ENCODE data around the gene BACE2. TPM values are rescaled to one million over a fixed set of nuclear protein-coding genes. Genes with fewer than 3 reads are reported as not detected.
"Not testable (repeated sequence)": the region's sequence is repeated elsewhere in the genome, so short reads cannot be mapped to it uniquely, and the experiment has no call there.

The BACE2 gene
- total RNA-seq, 2 experiments from 2014 or later: 0.79 to 2.4 TPM

GRCh38 chr21:41198647-41199046 lies 30.7 kb downstream of the BACE2 start:
- CTCF ChIA-PET; H3K36me3 Mint-ChIP-seq; DNase-seq; ATAC-seq; H3K9me3 Mint-ChIP-seq (ENCODE audit: low read depth); H3K27ac Mint-ChIP-seq; H3K4me1 Mint-ChIP-seq; H3K4me3 Mint-ChIP-seq; H3K27me3 Mint-ChIP-seq: not testable (repeated sequence)

GRCh38 chr21:41199123-41199522 lies 31.2 kb downstream of the BACE2 start:
- peaks cover 5% of the 10 kb centered on the region for H3K4me1 Mint-ChIP-seq
- H3K27ac Mint-ChIP-seq: no peak overlapping the region
- CTCF ChIA-PET: no interaction called here
- no peaks in the 10 kb centered on the region for H3K9me3 Mint-ChIP-seq (ENCODE audit: low read depth)
- ATAC-seq: no peak
- no peak overlapping the region for H3K4me3 Mint-ChIP-seq
- H3K27me3 Mint-ChIP-seq: no peaks in the 10 kb centered on the region
- no peaks in the 10 kb centered on the region for H3K36me3 Mint-ChIP-seq
- DNase-seq: no peak

GRCh38 chr21:41199588-41199987 lies 31.6 kb downstream of the BACE2 start:
- Mint-ChIP-seq H3K4me3 (no peak overlapping the region), H3K4me1 (peaks cover 5% of the 10 kb centered on the region), H3K36me3 (no peaks in the 10 kb centered on the region), H3K27ac (no peak overlapping the region), H3K27me3 (no peaks in the 10 kb centered on the region), H3K9me3 (ENCODE audit: low read depth) (no peaks in the 10 kb centered on the region)
- ATAC-seq (no peak), DNase-seq (no peak)
- CTCF ChIA-PET: no interaction called here

GRCh38 chr21:41201385-41201784 lies 33.4 kb downstream of the BACE2 start:
- peaks cover 2% of the 10 kb centered on the region for H3K27me3 Mint-ChIP-seq
- H3K9me3 Mint-ChIP-seq (ENCODE audit: low read depth): no peaks in the 10 kb centered on the region
- H3K4me3 Mint-ChIP-seq: no peak overlapping the region
- CTCF ChIA-PET: no interaction called here
- H3K27ac Mint-ChIP-seq: no peak overlapping the region
- no peak for ATAC-seq
- DNase-seq: no peak
- H3K4me1 Mint-ChIP-seq: no peaks in the 10 kb centered on the region
- H3K36me3 Mint-ChIP-seq: no peaks in the 10 kb centered on the region

- DNase-seq (no peak), ATAC-seq (no peak)
- H3K27me3 Mint-ChIP-seq: peaks cover 4% of the 10 kb centered on the region
- CTCF ChIA-PET: no interaction called here
- no peak overlapping the region for H3K27ac Mint-ChIP-seq
- no peak overlapping the region for H3K4me3 Mint-ChIP-seq
- H3K9me3 Mint-ChIP-seq (ENCODE audit: low read depth): no peaks in the 10 kb centered on the region
- H3K4me1 Mint-ChIP-seq: no peaks in the 10 kb centered on the region
- no peaks in the 10 kb centered on the region for H3K36me3 Mint-ChIP-seq
Observed at GRCh38 chr21:41204736-41205135, 36.8 kb downstream of the BACE2 start.

- H3K4me1 Mint-ChIP-seq: no peaks in the 10 kb centered on the region
- no peak overlapping the region for H3K4me3 Mint-ChIP-seq
- no peak overlapping the region for H3K27ac Mint-ChIP-seq
- H3K36me3 Mint-ChIP-seq: no peaks in the 10 kb centered on the region
- CTCF ChIA-PET: no interaction called here
- no peaks in the 10 kb centered on the region for H3K9me3 Mint-ChIP-seq (ENCODE audit: low read depth)
- no peak for DNase-seq
- ATAC-seq: no peak
- peaks cover 4% of the 10 kb centered on the region for H3K27me3 Mint-ChIP-seq
Observed at GRCh38 chr21:41207401-41208375, 39.7 kb downstream of the BACE2 start.

GRCh38 chr21:41208376-41208763 lies 40.4 kb downstream of the BACE2 start:
- Mint-ChIP-seq H3K36me3 (no peaks in the 10 kb centered on the region), H3K9me3 (ENCODE audit: low read depth) (no peaks in the 10 kb centered on the region), H3K27ac (no peak overlapping the region), H3K4me3 (no peak overlapping the region), H3K27me3 (peaks cover 4% of the 10 kb centered on the region), H3K4me1 (no peaks in the 10 kb centered on the region)
- DNase-seq (no peak), ATAC-seq (no peak)
- CTCF ChIA-PET: no interaction called here

GRCh38 chr21:41209016-41209619 lies 41.2 kb downstream of the BACE2 start:
- CTCF ChIA-PET: no interaction called here
- Mint-ChIP-seq H3K27me3 (peaks cover 4% of the 10 kb centered on the region), H3K27ac (no peak overlapping the region), H3K36me3 (no peaks in the 10 kb centered on the region), H3K4me3 (no peak overlapping the region), H3K4me1 (no peaks in the 10 kb centered on the region), H3K9me3 (ENCODE audit: low read depth) (no peaks in the 10 kb centered on the region)
- ATAC-seq: no peak
- no peak for DNase-seq

- H3K9me3 Mint-ChIP-seq (ENCODE audit: low read depth): no peaks in the 10 kb centered on the region
- ATAC-seq (no peak), DNase-seq (no peak)
- H3K27ac Mint-ChIP-seq: no peak overlapping the region
- H3K36me3 Mint-ChIP-seq: no peaks in the 10 kb centered on the region
- H3K4me3 Mint-ChIP-seq: no peak overlapping the region
- CTCF ChIA-PET: no interaction called here
- peaks cover 4% of the 10 kb centered on the region for H3K27me3 Mint-ChIP-seq
- no peaks in the 10 kb centered on the region for H3K4me1 Mint-ChIP-seq
Observed at GRCh38 chr21:41210426-41211059, 42.6 kb downstream of the BACE2 start.

GRCh38 chr21:41211060-41211805 lies 43.3 kb downstream of the BACE2 start:
- CTCF ChIA-PET: no interaction called here
- H3K27me3 Mint-ChIP-seq: peaks cover 9% of the 10 kb centered on the region
- H3K9me3 Mint-ChIP-seq (ENCODE audit: low read depth): no peaks in the 10 kb centered on the region
- H3K4me3 Mint-ChIP-seq: no peak overlapping the region
- DNase-seq (no peak), ATAC-seq (no peak)
- H3K27ac Mint-ChIP-seq: no peak overlapping the region
- H3K4me1 Mint-ChIP-seq: no peaks in the 10 kb centered on the region
- H3K36me3 Mint-ChIP-seq: no peaks in the 10 kb centered on the region

GRCh38 chr21:41213021-41213420 lies 45.1 kb downstream of the BACE2 start:
- CTCF ChIA-PET: no interaction called here
- no peak overlapping the region for H3K27ac Mint-ChIP-seq

GRCh38 chr21:41215856-41216408 lies 48.0 kb downstream of the BACE2 start:
- DNase-seq (no peak), ATAC-seq (no peak)
- H3K36me3 Mint-ChIP-seq: no peaks in the 10 kb centered on the region
- no peak overlapping the region for H3K4me3 Mint-ChIP-seq
- H3K9me3 Mint-ChIP-seq (ENCODE audit: low read depth): no peaks in the 10 kb centered on the region
- CTCF ChIA-PET: interaction anchor here (1.2 kb wide), 1 partner anchor 10 kb away, joined by 4 read pairs; no protein-coding TSS in a partner anchor
- H3K27me3 Mint-ChIP-seq: peaks cover 15% of the 10 kb centered on the region
- no peak overlapping the region for H3K27ac Mint-ChIP-seq
- no peaks in the 10 kb centered on the region for H3K4me1 Mint-ChIP-seq

More at GRCh38 chr21:41213021-41213420, 45.1 kb downstream of the BACE2 start:
- Mint-ChIP-seq H3K27me3 (peaks cover 12% of the 10 kb centered on the region), H3K4me1 (no peaks in the 10 kb centered on the region), H3K36me3 (no peaks in the 10 kb centered on the region), H3K9me3 (ENCODE audit: low read depth) (no peaks in the 10 kb centered on the region), H3K4me3 (no peak overlapping the region)
- DNase-seq (no peak), ATAC-seq (no peak)

GRCh38 chr21:41216486-41216885 lies 48.5 kb downstream of the BACE2 start:
- H3K27me3 Mint-ChIP-seq: peaks cover 15% of the 10 kb centered on the region
- no peak overlapping the region for H3K4me3 Mint-ChIP-seq
- no peaks in the 10 kb centered on the region for H3K9me3 Mint-ChIP-seq (ENCODE audit: low read depth)
- H3K36me3 Mint-ChIP-seq: no peaks in the 10 kb centered on the region
- CTCF ChIA-PET: interaction anchor here (1.2 kb wide), 1 partner anchor 10 kb away, joined by 4 read pairs; no protein-coding TSS in a partner anchor
- DNase-seq (no peak), ATAC-seq (no peak)
- no peaks in the 10 kb centered on the region for H3K4me1 Mint-ChIP-seq
- H3K27ac Mint-ChIP-seq: no peak overlapping the region

All from activated CD8-positive, alpha-beta memory T cell treated with anti-CD3 and anti-CD28 coated beads, Interleukin-2, amount 10 ng/mL, durations not matched to agents 7 days and 5 days (primary cell).